Tibial artery (tissue), 4 donors: ENCODE data around the gene MGAT5B.

Experiments used
- DNase-seq, 2 donors: peaks; one replicate each; pipeline ENCODE4 v3.0.0-alpha.2; 2019
- H3K27ac ChIP-seq, 2 donors: fragments of 200-600 bp; sonication (generic) in 1 of 2; 1 replicate in 1 of 2; 2 replicates in 1 of 2; pipeline ENCODE4 v1.5.1; 2018 to 2019; ENCODE audit warnings: mild to moderate bottlenecking in 1 of 2
- H3K27me3 ChIP-seq, 2 donors: fragments of 200-600 bp; sonication (generic) in 1 of 2; one replicate each; pipeline versions ENCODE4 v1.5.1 to v1.6.0; 2016 to 2019
- H3K36me3 ChIP-seq, 3 donors: fragments of 200-600 bp; sonication (generic) in 2 of 3; one replicate each; pipeline ENCODE4 v1.5.1; 2016 to 2019; ENCODE audit warnings: mild to moderate bottlenecking in 2 of 3
- H3K4me1 ChIP-seq, 4 donors: fragments of 200-600 bp; sonication (generic) in 2 of 4; 1 replicate in 3 of 4; 2 replicates in 1 of 4; pipeline ENCODE4 v1.5.1; 2016 to 2019
- H3K4me3 ChIP-seq, 2 donors: fragments of 200-600 bp; sonication (generic) in 1 of 2; 1 replicate in 1 of 2; 2 replicates in 1 of 2; pipeline ENCODE4 v1.5.1; 2018 to 2019; ENCODE audit warnings: mild to moderate bottlenecking in 2 of 2
- H3K9me3 ChIP-seq, 3 donors: fragments of 200-600 bp; sonication (generic) in 1 of 3; one replicate each; pipeline ENCODE4 v1.5.1; 2016 to 2019
- intact Hi-C: fragments of 100-400 bp; cut with DNase I; formaldehyde crosslinking; loops from one replicate; pipeline ENCODE4 v1.15.0; 2023; ENCODE audit warnings: low total_unique reads
- TF ChIP-seq, protein P1 (sequence below), 2 experiments: fragments of 200-600 bp in 1 of 2; fragments of 450-650 bp in 1 of 2; IDR thresholded peaks; one replicate each; pipeline ENCODE4 v1.5.1; 2017 to 2019; ENCODE audit warnings: antibody characterized with exemption in 2 of 2, mild to moderate bottlenecking in 1 of 2, moderate library complexity in 1 of 2

Gene MGAT5B

DNA sequence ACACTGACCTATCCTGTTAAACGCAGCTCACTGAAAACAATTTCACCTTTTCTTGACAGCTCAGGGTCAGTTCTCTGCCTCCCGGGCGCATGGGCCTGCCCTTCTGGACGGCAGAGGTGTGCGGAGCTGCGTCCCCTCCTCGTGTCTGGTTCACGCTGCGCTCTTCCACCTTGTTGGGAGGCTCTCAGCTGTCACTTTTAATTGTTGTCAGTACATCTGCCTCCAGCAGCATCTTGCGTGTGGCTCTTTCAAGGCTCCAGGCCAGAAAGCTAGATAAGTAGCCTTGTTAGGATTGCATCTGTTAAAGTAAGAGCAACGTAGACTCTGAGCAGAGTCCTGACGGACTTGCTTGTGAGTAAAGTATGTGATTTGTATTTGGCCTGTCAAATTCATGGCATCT, 59.4 kb downstream of the MGAT5B start:
- Histone ChIP-seq H3K27ac (no peak overlapping the region), H3K4me1 (peaks cover 0 to 8% (median 6%) of the 10 kb centered on the region in 4 donors), H3K4me3 (no peak overlapping the region), H3K9me3 (no peaks in the 10 kb centered on the region), H3K36me3 (no peaks in the 10 kb centered on the region), H3K27me3 (peaks cover 0 to 72% of the 10 kb centered on the region in 2 donors)
- intact Hi-C loops, result no loop called here
- DNase-seq, result no peak
- TF ChIP-seq, protein P1, sequence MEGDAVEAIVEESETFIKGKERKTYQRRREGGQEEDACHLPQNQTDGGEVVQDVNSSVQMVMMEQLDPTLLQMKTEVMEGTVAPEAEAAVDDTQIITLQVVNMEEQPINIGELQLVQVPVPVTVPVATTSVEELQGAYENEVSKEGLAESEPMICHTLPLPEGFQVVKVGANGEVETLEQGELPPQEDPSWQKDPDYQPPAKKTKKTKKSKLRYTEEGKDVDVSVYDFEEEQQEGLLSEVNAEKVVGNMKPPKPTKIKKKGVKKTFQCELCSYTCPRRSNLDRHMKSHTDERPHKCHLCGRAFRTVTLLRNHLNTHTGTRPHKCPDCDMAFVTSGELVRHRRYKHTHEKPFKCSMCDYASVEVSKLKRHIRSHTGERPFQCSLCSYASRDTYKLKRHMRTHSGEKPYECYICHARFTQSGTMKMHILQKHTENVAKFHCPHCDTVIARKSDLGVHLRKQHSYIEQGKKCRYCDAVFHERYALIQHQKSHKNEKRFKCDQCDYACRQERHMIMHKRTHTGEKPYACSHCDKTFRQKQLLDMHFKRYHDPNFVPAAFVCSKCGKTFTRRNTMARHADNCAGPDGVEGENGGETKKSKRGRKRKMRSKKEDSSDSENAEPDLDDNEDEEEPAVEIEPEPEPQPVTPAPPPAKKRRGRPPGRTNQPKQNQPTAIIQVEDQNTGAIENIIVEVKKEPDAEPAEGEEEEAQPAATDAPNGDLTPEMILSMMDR (IDR thresholded peaks at IDR 0.05), result no peak

GRCh38 chr17:76927982-76928381, 59.8 kb downstream of the MGAT5B start:
- no peak overlapping the region for H3K4me3 ChIP-seq
- H3K27ac ChIP-seq, result no peak overlapping the region
- H3K36me3 ChIP-seq, result no peaks in the 10 kb centered on the region
- DNase-seq, result no peak
- peaks cover 0 to 72% of the 10 kb centered on the region in 2 donors for H3K27me3 ChIP-seq
- H3K9me3 ChIP-seq, result no peaks in the 10 kb centered on the region
- H3K4me1 ChIP-seq, result peaks cover 0 to 8% (median 6%) of the 10 kb centered on the region in 4 donors
- intact Hi-C loops, result no loop called here
- TF ChIP-seq, protein P1 (IDR thresholded peaks at IDR 0.05), result no peak

GRCh38 chr17:76929148-76929547, 60.9 kb downstream of the MGAT5B start:
- TF ChIP-seq, protein P1 (IDR thresholded peaks at IDR 0.05), result no peak
- H3K36me3 ChIP-seq, result no peaks in the 10 kb centered on the region
- DNase-seq, result no peak
- H3K4me3 ChIP-seq, result no peak overlapping the region
- H3K27me3 ChIP-seq, result peaks cover 0 to 69% of the 10 kb centered on the region in 2 donors
- H3K27ac ChIP-seq, result no peak overlapping the region
- H3K4me1 ChIP-seq, result peaks cover 0 to 8% (median 6%) of the 10 kb centered on the region in 4 donors
- no peaks in the 10 kb centered on the region for H3K9me3 ChIP-seq
- intact Hi-C loops, result no loop called here

- intact Hi-C loops, result no loop called here
- no peaks in the 10 kb centered on the region for H3K36me3 ChIP-seq
- no peak overlapping the region for H3K4me3 ChIP-seq
- DNase-seq, result no peak
- TF ChIP-seq, protein P1 (IDR thresholded peaks at IDR 0.05), result no peak
- H3K27ac ChIP-seq, result no peak overlapping the region
- H3K27me3 ChIP-seq, result peaks cover 0 to 66% of the 10 kb centered on the region in 2 donors
- peaks cover 0 to 8% (median 6%) of the 10 kb centered on the region in 4 donors for H3K4me1 ChIP-seq
- no peaks in the 10 kb centered on the region for H3K9me3 ChIP-seq
These were observed 61.4 kb downstream of the MGAT5B start for GRCh38 chr17:76929601-76930000.

GRCh38 chr17:76930107-76930506, 61.9 kb downstream of the MGAT5B start:
- peaks cover 0 to 8% (median 6%) of the 10 kb centered on the region in 4 donors for H3K4me1 ChIP-seq
- TF ChIP-seq, protein P1 (IDR thresholded peaks at IDR 0.05), result no peak
- H3K4me3 ChIP-seq, result no peak overlapping the region
- intact Hi-C loops, result no loop called here
- DNase-seq, result no peak
- H3K36me3 ChIP-seq, result no peaks in the 10 kb centered on the region
- peaks cover 0 to 63% of the 10 kb centered on the region in 2 donors for H3K27me3 ChIP-seq
- H3K27ac ChIP-seq, result no peak overlapping the region
- H3K9me3 ChIP-seq, result no peaks in the 10 kb centered on the region
